Esophagus muscularis mucosa (tissue), 4 donors: ENCODE measurements around the gene IL17F. TPM values are rescaled to one million over a fixed set of nuclear protein-coding genes. Genes with fewer than 3 reads are reported as not detected.

Experiments
- DNase-seq: peaks from one replicate; pipeline ENCODE4 v3.0.0-alpha.2; 2017; ENCODE audit errors: extremely low spot score
- H3K27ac ChIP-seq, 4 donors: fragments of 200-600 bp; sonication (generic); replicated peaks in 1 of 4; 1 replicate in 3 of 4; 2 replicates in 1 of 4; pipeline ENCODE4 v1.5.1; 2016 to 2019; ENCODE audit warnings: mild to moderate bottlenecking in 1 of 4
- H3K27me3 ChIP-seq, 4 donors: fragments of 200-600 bp; sonication (generic); one replicate each; pipeline versions ENCODE4 v1.5.1 to v1.6.0; 2016 to 2019
- H3K36me3 ChIP-seq, 4 donors: fragments of 200-600 bp; sonication (generic); one replicate each; pipeline ENCODE4 v1.5.1; 2016 to 2019
- H3K4me1 ChIP-seq, 4 donors: fragments of 200-600 bp; sonication (generic); one replicate each; pipeline ENCODE4 v1.5.1; 2016 to 2019
- H3K4me3 ChIP-seq, 4 donors: fragments of 200-600 bp; sonication (generic); 1 replicate in 2 of 4; 2 replicates in 2 of 4; pipeline ENCODE4 v1.5.1; 2016 to 2019; ENCODE audit warnings: mild to moderate bottlenecking in 4 of 4, moderate library complexity in 1 of 4
- H3K9me3 ChIP-seq, 4 donors: fragments of 200-600 bp; sonication (generic); 1 replicate in 3 of 4; 2 replicates in 1 of 4; pipeline ENCODE4 v1.5.1; 2016 to 2019
- EP300 ChIP-seq: sonication (generic); formaldehyde crosslinking; IDR thresholded peaks from one replicate; pipeline ENCODE4 v1.6.1; 2017; ENCODE audit warnings: antibody characterized with exemption
- POLR2A ChIP-seq: fragments of 450-650 bp; IDR thresholded peaks from one replicate; pipeline ENCODE4 v1.6.1; 2017; ENCODE audit warnings: antibody characterized with exemption, moderate library complexity, mild to moderate bottlenecking, low read depth
- POLR2AphosphoS5 ChIP-seq, 2 donors: sonication (generic); formaldehyde crosslinking; IDR thresholded peaks; one replicate each; pipeline ENCODE4 v1.6.1; 2017; ENCODE audit warnings: antibody characterized with exemption in 2 of 2
- WGBS: methylation state at CpG from one replicate; pipeline ENCODE4 v1.1.5; 2018; 5-methylcytosine and 5-hydroxymethylcytosine counted together
- intact Hi-C: fragments of 100-400 bp; cut with DNase I; formaldehyde crosslinking; loops from one replicate; pipeline ENCODE4 v1.15.1; 2023
- total RNA-seq, 4 donors: library from RNA; depleted of rRNA; stranded (reverse); fragments of >200 nt; gene quantifications; one replicate each; pipeline versions ENCODE4 v1.1.0 to v1.2.1, GENCODE V29; 2016
- TF ChIP-seq, protein P1 (sequence below), 3 experiments: fragments of 200-600 bp in 2 of 3; fragments of 450-650 bp in 1 of 3; sonication (generic) in 2 of 3; IDR thresholded peaks; one replicate each; pipeline ENCODE4 v1.5.1; 2017 to 2019; ENCODE audit warnings: antibody characterized with exemption in 3 of 3, mild to moderate bottlenecking in 2 of 3, moderate library complexity in 1 of 3

Gene IL17F
- total RNA-seq, 4 donors from 2014 or later: not detected

GRCh38 chr6:52286798-52287432, 42.6 kb upstream of the IL17F start:
- Histone ChIP-seq H3K27ac (no peak overlapping the region), H3K9me3 (no peaks in the 10 kb centered on the region), H3K36me3 (peaks cover 1 to 11% (median 8%) of the 10 kb centered on the region in 4 donors), H3K4me1 (peaks cover 13 to 21% (median 17%) of the 10 kb centered on the region in 4 donors), H3K27me3 (no peaks in the 10 kb centered on the region), H3K4me3 (no peak overlapping the region)
- intact Hi-C loops: loop anchor here (10.0 kb wide), 2 partner anchors 78 to 288 kb away; partner anchors contain the start of genes PAQR8 and TRAM2
- DNase-seq: no peak
- WGBS: 23% methylated on average over 2 of the region's 2 CpGs
- TF ChIP-seq EP300 (no peak), POLR2AphosphoS5 (IDR thresholded peaks at IDR 0.05) (no peak)
- TF ChIP-seq, protein P1, sequence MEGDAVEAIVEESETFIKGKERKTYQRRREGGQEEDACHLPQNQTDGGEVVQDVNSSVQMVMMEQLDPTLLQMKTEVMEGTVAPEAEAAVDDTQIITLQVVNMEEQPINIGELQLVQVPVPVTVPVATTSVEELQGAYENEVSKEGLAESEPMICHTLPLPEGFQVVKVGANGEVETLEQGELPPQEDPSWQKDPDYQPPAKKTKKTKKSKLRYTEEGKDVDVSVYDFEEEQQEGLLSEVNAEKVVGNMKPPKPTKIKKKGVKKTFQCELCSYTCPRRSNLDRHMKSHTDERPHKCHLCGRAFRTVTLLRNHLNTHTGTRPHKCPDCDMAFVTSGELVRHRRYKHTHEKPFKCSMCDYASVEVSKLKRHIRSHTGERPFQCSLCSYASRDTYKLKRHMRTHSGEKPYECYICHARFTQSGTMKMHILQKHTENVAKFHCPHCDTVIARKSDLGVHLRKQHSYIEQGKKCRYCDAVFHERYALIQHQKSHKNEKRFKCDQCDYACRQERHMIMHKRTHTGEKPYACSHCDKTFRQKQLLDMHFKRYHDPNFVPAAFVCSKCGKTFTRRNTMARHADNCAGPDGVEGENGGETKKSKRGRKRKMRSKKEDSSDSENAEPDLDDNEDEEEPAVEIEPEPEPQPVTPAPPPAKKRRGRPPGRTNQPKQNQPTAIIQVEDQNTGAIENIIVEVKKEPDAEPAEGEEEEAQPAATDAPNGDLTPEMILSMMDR (IDR thresholded peaks at IDR 0.05): peak; percentile 61 to 71 (median 62)

- intact Hi-C loops: loop anchor here (2.0 to 10.0 kb wide), 3 partner anchors 79 to 289 kb away; partner anchors contain the start of genes PAQR8 and TRAM2
- WGBS: 15% methylated on average over 12 of the region's 12 CpGs
- Histone ChIP-seq H3K9me3 (no peaks in the 10 kb centered on the region), H3K4me3 (peak overlapping the region; percentile 73 to 92 (median 83)), H3K36me3 (peaks cover 16 to 26% (median 23%) of the 10 kb centered on the region in 4 donors), H3K27ac (peak overlapping the region; percentile 38 to 66 (median 56)), H3K4me1 (peaks cover 13 to 21% (median 17%) of the 10 kb centered on the region in 4 donors), H3K27me3 (no peaks in the 10 kb centered on the region)
- TF ChIP-seq, protein P1 (IDR thresholded peaks at IDR 0.05): peak in 2 of 3 experiments; percentile 2 to 30
- no peak for TF ChIP-seq EP300
- no peak for DNase-seq
Measured at GRCh38 chr6:52285177-52286068, 41.1 kb upstream of the IL17F start.

GRCh38 chr6:52284460-52285176, 40.3 kb upstream of the IL17F start, which contains the start of gene MCM3:
Gene MCM3, minus strand, starts transcription at chr6:52284742. Its CDS starts 68 bp downstream, at chr6:52284674.
- Histone ChIP-seq H3K4me1 (peaks cover 13 to 21% (median 17%) of the 10 kb centered on the region in 4 donors), H3K9me3 (no peaks in the 10 kb centered on the region), H3K36me3 (peaks cover 20 to 34% (median 31%) of the 10 kb centered on the region in 4 donors), H3K4me3 (peak within 1 kb of the TSS; percentile 73 to 92 (median 83)), H3K27me3 (no peaks in the 10 kb centered on the region), H3K27ac (peak within 1 kb of the TSS; percentile 70 to 87 (median 73))
- TF ChIP-seq EP300: no peak
- TF ChIP-seq, protein P1 (IDR thresholded peaks at IDR 0.05): no peak
- no peak for TF ChIP-seq POLR2A
- peak; percentile 52 to 84 for TF ChIP-seq POLR2AphosphoS5 (IDR thresholded peaks at IDR 0.05)
- under 1% methylated on average over 48 of the region's 53 CpGs for WGBS
- intact Hi-C loops: loop anchor here (2.0 to 10.0 kb wide), 4 partner anchors 80 to 378 kb away; partner anchors contain the start of genes PAQR8 and TRAM2
- DNase-seq: peak; percentile 99

DNA sequence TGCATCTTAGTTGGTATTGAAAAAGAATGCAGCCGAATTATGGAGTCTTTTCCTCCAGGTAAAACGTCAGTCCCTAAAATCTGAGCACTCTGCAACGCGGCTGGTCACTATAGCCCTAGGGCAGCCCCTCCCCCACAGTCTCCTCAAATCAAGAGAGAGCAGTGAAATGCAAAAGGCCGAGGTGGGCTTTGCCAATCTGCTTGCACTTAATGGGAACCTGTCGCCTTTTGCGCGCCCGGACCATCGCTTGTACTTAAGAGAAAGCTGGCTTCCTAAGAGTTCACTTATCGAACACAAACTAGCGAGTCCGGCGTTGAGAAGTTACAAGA, 39.8 kb upstream of the IL17F start:
- Histone ChIP-seq H3K36me3 (peaks cover 20 to 39% (median 37%) of the 10 kb centered on the region in 4 donors), H3K27ac (peak overlapping the region; percentile 70 to 87 (median 73)), H3K27me3 (no peaks in the 10 kb centered on the region), H3K9me3 (no peaks in the 10 kb centered on the region), H3K4me3 (peak overlapping the region; percentile 73 to 92 (median 83)), H3K4me1 (peaks cover 13 to 21% (median 17%) of the 10 kb centered on the region in 4 donors)
- TF ChIP-seq POLR2AphosphoS5 (IDR thresholded peaks at IDR 0.05): no peak
- TF ChIP-seq, protein P1 (IDR thresholded peaks at IDR 0.05): no peak
- no peak for TF ChIP-seq POLR2A
- TF ChIP-seq EP300: no peak
- intact Hi-C loops: loop anchor here (2.0 to 10.0 kb wide), 4 partner anchors 81 to 378 kb away; partner anchors contain the start of genes PAQR8 and TRAM2
- under 1% methylated on average over 14 of the region's 14 CpGs for WGBS
- DNase-seq: no peak
